CD4-positive, alpha-beta memory T cell (primary cell): ENCODE results near the gene ALKBH5. TPM values are rescaled to one million over a fixed set of nuclear protein-coding genes. Genes with fewer than 3 reads are reported as not detected.

Experiments
- CTCF ChIA-PET: fragments of 350-600 bp; sonication (Branson Sonifier 250); formaldehyde crosslinking; loops from one replicate; lab custom pipeline; 2021; ENCODE audit warnings: inconsistent platforms; ENCODE audit not compliant: partially characterized antibody; lab: Charles Lee
- POLR2A ChIA-PET: fragments of 350-600 bp; sonication (Branson Sonifier 250); formaldehyde crosslinking; loops from one replicate; lab custom pipeline; 2021; ENCODE audit not compliant: partially characterized antibody; lab: Charles Lee
- DNase-seq, 5 donors: peaks; one replicate each; pipeline versions ENCODE4 v3.0.0 to v3.0.0-alpha.2; 2020 to 2022; ENCODE audit warnings: mixed read lengths in 1 of 5
- H3K27ac ChIP-seq: one replicate; pipeline ENCODE4 v1.7.0; 2013; ENCODE audit warnings: low read depth, low read length
- H3K27me3 ChIP-seq: 2 replicates; pipeline ENCODE4 v1.7.0; 2013; ENCODE audit warnings: mild to moderate bottlenecking, low read length, moderate library complexity; ENCODE audit not compliant: insufficient read depth
- H3K36me3 ChIP-seq: 2 replicates; pipeline ENCODE4 v1.7.0; 2013; ENCODE audit warnings: mild to moderate bottlenecking, low read length, moderate library complexity; ENCODE audit not compliant: insufficient read depth
- H3K4me1 ChIP-seq: 2 replicates; pipeline ENCODE4 v1.7.0; 2013; ENCODE audit warnings: mild to moderate bottlenecking, low read length, moderate library complexity; ENCODE audit not compliant: insufficient read depth
- H3K4me3 ChIP-seq, 2 donors: one replicate each; pipeline ENCODE4 v1.7.0; 2013; ENCODE audit warnings: low read length in 2 of 2, mild to moderate bottlenecking in 1 of 2
- H3K9me3 ChIP-seq, 2 donors: one replicate each; pipeline ENCODE4 v1.7.0; 2013; ENCODE audit warnings: low read length in 2 of 2, control low read depth in 1 of 2; ENCODE audit not compliant: control insufficient read depth in 1 of 2
- H3K27ac Mint-ChIP-seq, 7 donors: one replicate each; pipeline ENCODE4 v1.8.0; 2020 to 2021; ENCODE audit warnings: mixed read lengths in 7 of 7, mild to moderate bottlenecking in 6 of 7, inconsistent platforms in 3 of 7, moderate library complexity in 3 of 7
- H3K27me3 Mint-ChIP-seq, 2 donors: one replicate each; pipeline ENCODE4 v1.8.0; 2020 to 2021; ENCODE audit warnings: mixed read lengths in 2 of 2
- H3K36me3 Mint-ChIP-seq, 2 donors: one replicate each; pipeline ENCODE4 v1.8.0; 2020 to 2021; ENCODE audit warnings: mixed read lengths in 2 of 2, inconsistent platforms in 1 of 2, mild to moderate bottlenecking in 1 of 2
- H3K4me1 Mint-ChIP-seq, 4 donors: one replicate each; pipeline ENCODE4 v1.8.0; 2020 to 2021; ENCODE audit warnings: mixed read lengths in 4 of 4, mild to moderate bottlenecking in 1 of 4
- H3K4me3 Mint-ChIP-seq, 8 donors: one replicate each; pipeline ENCODE4 v1.8.0; 2020 to 2021; ENCODE audit warnings: mixed read lengths in 8 of 8, mild to moderate bottlenecking in 7 of 8, moderate library complexity in 6 of 8, inconsistent platforms in 3 of 8
- H3K9me3 Mint-ChIP-seq, 8 donors: one replicate each; pipeline ENCODE4 v1.8.0; 2020 to 2021; ENCODE audit warnings: mixed read lengths in 8 of 8, mild to moderate bottlenecking in 5 of 8, inconsistent platforms in 3 of 8, moderate library complexity in 1 of 8
- intact Hi-C: fragments of 100-400 bp; cut with micrococcal nuclease; formaldehyde crosslinking; loops from one replicate; pipeline ENCODE4 v1.15.1; 2023
- polyA plus RNA-seq, 2 donors: library from polyadenylated mRNA; unstranded; fragments of 300-500 nt; fragmentation: Illumina TruSeq; gene quantifications; one replicate each; pipeline ENCODE4 v1.2.3, GENCODE V29; 2021
- total RNA-seq, 2 experiments: library from RNA; stranded (reverse); gene quantifications; one replicate each; pipeline ENCODE4 v1.2.3, GENCODE V29; 2021

Gene ALKBH5
- total RNA-seq: 100 to 1,000 TPM; 119 TPM
- polyA plus RNA-seq: 100 to 1,000 TPM; 128 to 132 TPM

GRCh38 chr17:18183334-18184142 lies at the start of gene ALKBH5:
ALKBH5 (plus strand) TSS chr17:18183828; CDS start chr17:18184244, 416 bp downstream.
- Histone ChIP-seq H3K36me3 (peaks cover 7% of the 10 kb centered on the region), H3K9me3 (no peaks in the 10 kb centered on the region), H3K27me3 (no peaks in the 10 kb centered on the region), H3K4me1 (peaks cover 48% of the 10 kb centered on the region), H3K4me3 (peak within 1 kb of the TSS; percentile 85 to 95), H3K27ac (peak within 1 kb of the TSS; percentile 89)
- peaks cover 34 to 65% (median 46%) of the 10 kb centered on the region in 4 donors for H3K4me1 Mint-ChIP-seq
- H3K27ac Mint-ChIP-seq: peak within 1 kb of the TSS; percentile 97 to 99 (median 99)
- intact Hi-C loops: loop anchor here (1.0 to 10.0 kb wide), 10 partner anchors 25 to 1529 kb away; partner anchors contain the start of genes ATPAF2, DRC3, DRG2 and GID4
- ChIA-PET CTCF (interaction anchor here (1.2 to 4.6 kb wide), 4 partner anchors 8 to 42 kb away, joined by 3 to 16 read pairs (median 4); no protein-coding TSS in a partner anchor), POLR2A (interaction anchor here (0.6 to 3.7 kb wide), 23 partner anchors 10 to 433 kb away, joined by 3 to 28 read pairs (median 7); partner anchors contain the start of genes DRC3, FLII, LLGL1 and MIEF2)
- H3K4me3 Mint-ChIP-seq: peak within 1 kb of the TSS; percentile 94 to 99 (median 97)
- H3K27me3 Mint-ChIP-seq: no peaks in the 10 kb centered on the region
- peaks cover 6 to 35% of the 10 kb centered on the region in 2 donors for H3K36me3 Mint-ChIP-seq
- DNase-seq: peak; percentile 98 to 99 (median 99)
- H3K9me3 Mint-ChIP-seq: peaks cover 0 to 2% (median 0%) of the 10 kb centered on the region in 8 donors

- no peaks in the 10 kb centered on the region for H3K9me3 Mint-ChIP-seq
- no peak overlapping the region for H3K4me3 ChIP-seq
- no peak for DNase-seq
- intact Hi-C loops: no loop called here
- no peak overlapping the region for H3K4me3 Mint-ChIP-seq
- no peaks in the 10 kb centered on the region for H3K9me3 ChIP-seq
- CTCF ChIA-PET: no interaction called here
- no peaks in the 10 kb centered on the region for H3K36me3 Mint-ChIP-seq
- H3K27me3 ChIP-seq: no peaks in the 10 kb centered on the region
- H3K27ac Mint-ChIP-seq: no peak overlapping the region
- H3K36me3 ChIP-seq: no peaks in the 10 kb centered on the region
- peaks cover 0 to 4% (median 4%) of the 10 kb centered on the region in 4 donors for H3K4me1 Mint-ChIP-seq
- POLR2A ChIA-PET: no interaction called here
- no peaks in the 10 kb centered on the region for H3K27me3 Mint-ChIP-seq
- H3K4me1 ChIP-seq: no peaks in the 10 kb centered on the region
- H3K27ac ChIP-seq: no peak overlapping the region
Measured at GRCh38 chr17:18136357-18136756, 47.3 kb upstream of the ALKBH5 start.

GRCh38 chr17:18138065-18138749 lies 45.4 kb upstream of the ALKBH5 start:
- no peak for DNase-seq
- ChIA-PET CTCF (interaction anchor here (0.6 kb wide), 1 partner anchor 58 kb away, joined by 3 read pairs; no protein-coding TSS in a partner anchor), POLR2A (no interaction called here)
- H3K4me1 ChIP-seq: no peaks in the 10 kb centered on the region
- no peaks in the 10 kb centered on the region for H3K9me3 ChIP-seq
- H3K4me3 ChIP-seq: no peak overlapping the region
- H3K36me3 Mint-ChIP-seq: no peaks in the 10 kb centered on the region
- H3K4me3 Mint-ChIP-seq: no peak overlapping the region
- H3K4me1 Mint-ChIP-seq: peaks cover 0 to 6% (median 4%) of the 10 kb centered on the region in 4 donors
- H3K27ac Mint-ChIP-seq: peak overlapping the region in 1 of 7 donors; percentile 19
- H3K9me3 Mint-ChIP-seq: no peaks in the 10 kb centered on the region
- H3K27me3 ChIP-seq: no peaks in the 10 kb centered on the region
- intact Hi-C loops: no loop called here
- no peak overlapping the region for H3K27ac ChIP-seq
- H3K36me3 ChIP-seq: no peaks in the 10 kb centered on the region
- H3K27me3 Mint-ChIP-seq: no peaks in the 10 kb centered on the region

GRCh38 chr17:18139092-18139491 lies 44.5 kb upstream of the ALKBH5 start:
- Histone ChIP-seq H3K27me3 (no peaks in the 10 kb centered on the region), H3K4me1 (no peaks in the 10 kb centered on the region), H3K36me3 (no peaks in the 10 kb centered on the region), H3K27ac (no peak overlapping the region), H3K4me3 (no peak overlapping the region), H3K9me3 (no peaks in the 10 kb centered on the region)
- H3K27ac Mint-ChIP-seq: no peak overlapping the region
- CTCF ChIA-PET: no interaction called here
- no peak for DNase-seq
- H3K36me3 Mint-ChIP-seq: no peaks in the 10 kb centered on the region
- POLR2A ChIA-PET: no interaction called here
- peaks cover 0 to 6% (median 4%) of the 10 kb centered on the region in 4 donors for H3K4me1 Mint-ChIP-seq
- no peaks in the 10 kb centered on the region for H3K9me3 Mint-ChIP-seq
- no peak overlapping the region for H3K4me3 Mint-ChIP-seq
- intact Hi-C loops: no loop called here
- no peaks in the 10 kb centered on the region for H3K27me3 Mint-ChIP-seq

GRCh38 chr17:18139498-18139897 lies 44.1 kb upstream of the ALKBH5 start:
- Mint-ChIP-seq H3K27me3 (no peaks in the 10 kb centered on the region), H3K9me3 (no peaks in the 10 kb centered on the region), H3K4me1 (peaks cover 0 to 6% (median 4%) of the 10 kb centered on the region in 4 donors), H3K36me3 (no peaks in the 10 kb centered on the region), H3K4me3 (no peak overlapping the region), H3K27ac (no peak overlapping the region)
- intact Hi-C loops: no loop called here
- Histone ChIP-seq H3K36me3 (no peaks in the 10 kb centered on the region), H3K27ac (no peak overlapping the region), H3K4me1 (no peaks in the 10 kb centered on the region), H3K9me3 (no peaks in the 10 kb centered on the region), H3K4me3 (no peak overlapping the region), H3K27me3 (no peaks in the 10 kb centered on the region)
- ChIA-PET POLR2A (no interaction called here), CTCF (no interaction called here)
- DNase-seq: no peak

GRCh38 chr17:18139949-18140348 lies 43.7 kb upstream of the ALKBH5 start:
- intact Hi-C loops: no loop called here
- H3K27ac ChIP-seq: no peak overlapping the region

GRCh38 chr17:18140648-18141047 lies 43.0 kb upstream of the ALKBH5 start:
- H3K27me3 Mint-ChIP-seq: no peaks in the 10 kb centered on the region
- no peaks in the 10 kb centered on the region for H3K27me3 ChIP-seq
- H3K4me3 ChIP-seq: no peak overlapping the region
- intact Hi-C loops: loop anchor here (1.0 kb wide), 2 partner anchors 18 to 43 kb away; partner anchors contain the start of gene ALKBH5
- H3K36me3 ChIP-seq: no peaks in the 10 kb centered on the region
- ChIA-PET CTCF (interaction anchor here (2.3 kb wide), 1 partner anchor 45 kb away, joined by 16 read pairs; the partner anchor contains the start of gene ALKBH5), POLR2A (no interaction called here)
- H3K36me3 Mint-ChIP-seq: no peaks in the 10 kb centered on the region
- no peak overlapping the region for H3K27ac Mint-ChIP-seq
- no peaks in the 10 kb centered on the region for H3K9me3 Mint-ChIP-seq
- no peak overlapping the region for H3K4me3 Mint-ChIP-seq
- H3K27ac ChIP-seq: no peak overlapping the region
- peaks cover 0 to 6% (median 4%) of the 10 kb centered on the region in 4 donors for H3K4me1 Mint-ChIP-seq
- DNase-seq: no peak
- no peaks in the 10 kb centered on the region for H3K4me1 ChIP-seq
- H3K9me3 ChIP-seq: no peaks in the 10 kb centered on the region

More at GRCh38 chr17:18139949-18140348, 43.7 kb upstream of the ALKBH5 start:
- Histone ChIP-seq H3K9me3 (no peaks in the 10 kb centered on the region), H3K4me1 (no peaks in the 10 kb centered on the region), H3K27me3 (no peaks in the 10 kb centered on the region), H3K36me3 (no peaks in the 10 kb centered on the region), H3K4me3 (no peak overlapping the region)
- Mint-ChIP-seq H3K36me3 (no peaks in the 10 kb centered on the region), H3K9me3 (no peaks in the 10 kb centered on the region), H3K4me1 (peaks cover 0 to 6% (median 4%) of the 10 kb centered on the region in 4 donors), H3K4me3 (no peak overlapping the region), H3K27ac (no peak overlapping the region), H3K27me3 (no peaks in the 10 kb centered on the region)
- POLR2A ChIA-PET: no interaction called here
- no peak for DNase-seq
- CTCF ChIA-PET: no interaction called here
